CD4-positive, alpha-beta T cell treated with Interferon gamma for 1 hour (primary cell): ENCODE results near the gene AKT1.

Experiments
- DNase-seq: peaks from one replicate; pipeline ENCODE4 v3.0.0-alpha.2; 2020

Gene AKT1

DNA sequence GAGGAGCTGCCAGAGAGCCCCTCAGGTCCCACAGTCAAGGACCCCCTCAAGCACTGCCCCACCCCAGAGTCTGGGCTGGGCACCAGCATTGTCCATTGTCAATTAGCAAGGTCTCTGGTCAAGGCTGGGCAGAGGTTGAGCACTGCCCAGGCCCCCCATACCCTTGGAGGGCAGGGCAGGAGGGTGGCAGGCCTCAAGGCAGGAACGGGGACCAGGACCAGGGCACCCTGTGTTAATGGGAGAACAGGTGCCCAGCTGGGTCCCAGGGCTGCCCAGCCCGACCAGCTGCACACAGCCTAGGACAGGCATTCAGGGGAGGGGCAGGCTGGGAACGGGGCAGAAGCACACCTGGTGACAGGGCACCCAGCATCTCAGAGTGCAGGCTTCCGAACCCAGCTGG is 24.2 kb downstream of the AKT1 start:
- no peak for DNase-seq

DNA sequence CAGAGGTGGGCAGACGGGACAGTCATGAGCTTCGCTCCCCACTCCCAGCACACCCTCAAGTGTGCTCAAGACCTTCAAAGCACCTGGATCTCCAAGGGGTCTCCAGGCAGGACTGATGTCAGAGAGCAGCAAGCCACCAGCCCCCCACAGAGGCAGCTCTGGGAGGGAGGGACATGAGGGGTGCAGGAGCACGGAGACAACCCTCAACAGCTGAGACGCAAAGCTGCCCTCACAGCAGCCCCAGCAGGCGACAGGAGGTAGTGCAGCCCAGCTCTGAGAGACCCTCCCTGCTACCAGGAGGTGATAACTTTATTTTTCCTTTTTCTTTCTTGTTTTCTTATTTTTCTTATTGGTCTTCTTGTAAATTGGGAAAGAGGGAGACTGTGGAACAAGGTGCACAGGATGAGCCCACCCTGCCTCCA is 24.7 kb downstream of the AKT1 start:
- no peak for DNase-seq

DNA sequence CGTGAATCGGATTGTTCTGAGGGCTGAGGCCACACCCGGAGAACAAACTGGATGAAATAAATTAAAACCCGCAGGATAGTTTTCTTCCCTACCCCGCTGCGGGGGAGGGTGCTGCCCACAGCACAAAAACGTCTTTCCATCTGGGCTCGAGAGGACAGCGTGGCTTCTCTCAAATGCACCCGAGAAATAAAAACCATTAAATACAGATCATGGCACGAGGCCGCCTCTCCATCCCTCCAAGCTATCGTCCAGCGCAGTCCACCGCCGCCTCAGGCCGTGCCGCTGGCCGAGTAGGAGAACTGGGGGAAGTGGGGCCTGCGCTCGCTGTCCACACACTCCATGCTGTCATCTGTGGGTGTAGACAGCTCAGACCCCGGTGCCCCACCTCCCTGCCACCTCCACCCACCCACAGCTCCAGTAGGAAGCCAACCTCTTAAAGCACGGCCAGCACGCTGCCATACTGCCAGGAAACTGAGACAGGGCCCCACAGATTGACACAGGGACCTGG is 25.4 kb downstream of the AKT1 start:
- no peak for DNase-seq

DNA sequence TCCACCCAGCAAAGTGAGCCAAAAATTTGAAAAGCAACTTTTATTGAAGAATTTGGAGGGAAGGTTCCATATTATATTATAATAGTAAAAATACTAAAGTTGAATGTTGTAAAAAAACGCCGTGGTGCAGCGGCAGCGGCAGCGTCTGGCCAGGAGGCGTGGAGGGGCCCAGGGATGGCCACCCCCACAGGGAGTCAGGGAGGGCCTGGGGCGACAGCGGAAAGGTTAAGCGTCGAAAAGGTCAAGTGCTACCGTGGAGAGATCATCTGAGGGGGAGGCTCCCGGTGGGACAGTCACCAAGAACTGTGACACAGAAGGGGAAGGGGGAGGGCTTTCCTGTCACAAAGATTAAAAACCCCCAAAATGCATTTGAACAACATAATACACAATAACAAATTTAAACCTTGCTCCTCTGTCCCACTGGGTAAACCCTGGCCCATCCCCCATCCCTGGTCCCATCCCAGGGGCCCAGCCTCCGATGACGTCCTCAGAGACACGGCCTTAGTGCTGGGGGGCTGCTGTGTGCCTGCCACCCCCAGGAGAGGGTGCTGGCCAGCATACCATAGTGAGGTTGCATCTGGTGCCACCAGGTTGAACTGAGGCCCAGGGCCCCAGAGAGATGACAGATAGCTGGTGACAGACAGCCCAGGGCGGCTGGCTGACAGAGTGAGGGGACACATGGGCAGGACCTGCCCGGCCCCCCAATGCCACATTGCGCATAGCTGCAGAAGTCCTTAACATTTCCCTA is 26.1 kb downstream of the AKT1 start:
- no peak for DNase-seq

DNA sequence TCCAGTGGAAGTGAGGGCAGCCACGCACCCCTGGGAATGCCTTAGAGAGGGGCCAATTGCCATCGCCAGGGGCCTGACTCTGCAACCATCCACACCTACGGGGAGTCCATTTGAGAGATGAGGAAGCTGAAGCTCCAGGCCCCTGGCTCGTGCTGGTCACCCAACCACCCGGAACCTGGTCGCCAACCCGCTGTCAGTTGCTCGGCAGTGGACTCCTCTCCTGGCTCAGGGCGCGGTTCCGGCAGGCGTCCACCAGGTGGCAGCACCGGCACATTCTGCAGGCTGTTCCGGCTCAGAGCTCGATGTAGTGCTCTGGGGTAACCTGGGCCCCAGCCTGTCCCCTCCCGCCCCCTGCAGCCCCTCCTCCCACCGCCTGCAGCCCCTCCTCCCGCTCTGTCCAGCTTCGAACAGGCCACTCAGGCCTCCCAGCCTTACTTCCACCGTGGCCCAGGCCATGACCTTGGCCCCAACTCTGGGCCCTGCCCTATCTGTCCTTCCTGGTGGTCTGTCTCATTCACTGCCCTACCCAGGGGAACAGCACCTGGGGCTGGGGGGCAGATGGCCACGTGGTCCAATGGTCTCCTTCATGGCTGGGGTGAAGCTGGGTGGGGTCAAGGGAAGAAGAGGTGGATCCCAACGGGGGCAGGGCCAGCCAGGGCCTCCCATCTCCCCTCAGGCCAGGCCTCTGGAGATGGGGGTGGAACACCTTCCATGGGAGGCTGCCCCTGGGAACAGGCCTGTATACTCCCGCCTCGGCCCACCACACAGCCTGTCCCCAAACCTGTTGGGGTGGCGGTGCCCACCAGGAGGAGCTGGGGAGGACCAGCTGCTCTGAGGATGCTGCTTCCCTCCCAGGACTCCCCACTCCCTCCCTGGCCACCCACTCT is 26.9 kb downstream of the AKT1 start:
- peak; percentile 86 for DNase-seq

DNA sequence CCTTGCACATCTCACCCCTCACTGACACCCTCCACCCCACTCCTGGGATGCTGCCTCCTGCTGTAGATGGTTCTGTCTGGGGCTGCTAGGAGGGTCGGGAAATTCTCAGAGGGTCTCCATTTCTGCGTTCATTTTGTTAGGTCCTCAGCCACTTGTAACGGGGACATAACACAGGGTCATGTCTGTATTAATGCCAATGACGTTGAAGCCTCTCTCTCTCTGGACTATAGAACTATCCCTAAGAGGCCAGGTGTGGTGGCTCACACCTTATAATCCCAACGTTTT is 28.0 kb downstream of the AKT1 start:
- no peak for DNase-seq

DNA sequence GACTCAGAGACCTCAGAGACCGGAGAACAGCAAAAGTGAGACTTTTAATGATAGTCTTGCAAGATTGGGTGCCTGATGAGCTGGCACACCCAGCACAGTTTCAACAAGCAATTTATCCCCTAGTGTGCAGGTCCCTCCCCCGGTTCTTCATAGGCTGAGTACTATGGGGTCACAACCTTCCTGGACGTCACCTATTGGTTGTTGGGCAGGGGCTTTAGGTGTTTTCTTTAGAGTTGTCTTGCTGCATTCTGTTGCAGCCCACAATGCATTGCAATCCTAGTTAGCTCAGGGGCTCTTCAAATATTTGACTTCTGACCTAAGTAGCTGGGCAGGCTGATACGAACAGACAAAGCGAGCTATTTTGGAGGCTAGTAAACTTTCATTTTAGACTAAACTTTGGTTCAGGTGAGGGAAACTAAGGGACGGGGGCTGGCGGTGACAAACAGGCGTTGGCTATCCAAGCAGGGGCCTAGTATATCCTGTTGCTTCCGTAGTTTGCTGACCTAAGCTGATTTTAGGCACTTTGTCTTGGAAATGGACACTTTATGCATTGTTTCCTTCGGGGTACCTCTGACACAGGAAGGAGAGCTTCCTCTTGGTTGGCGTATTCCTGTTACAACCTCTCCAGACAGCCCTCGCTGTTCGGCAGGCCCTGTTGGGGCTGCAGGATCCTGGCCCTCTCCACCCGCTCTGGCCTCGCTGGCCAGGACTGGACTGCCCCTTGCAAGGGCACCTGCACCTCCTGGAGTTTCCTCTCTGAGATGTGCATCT is 28.5 kb downstream of the AKT1 start:
- no peak for DNase-seq

DNA sequence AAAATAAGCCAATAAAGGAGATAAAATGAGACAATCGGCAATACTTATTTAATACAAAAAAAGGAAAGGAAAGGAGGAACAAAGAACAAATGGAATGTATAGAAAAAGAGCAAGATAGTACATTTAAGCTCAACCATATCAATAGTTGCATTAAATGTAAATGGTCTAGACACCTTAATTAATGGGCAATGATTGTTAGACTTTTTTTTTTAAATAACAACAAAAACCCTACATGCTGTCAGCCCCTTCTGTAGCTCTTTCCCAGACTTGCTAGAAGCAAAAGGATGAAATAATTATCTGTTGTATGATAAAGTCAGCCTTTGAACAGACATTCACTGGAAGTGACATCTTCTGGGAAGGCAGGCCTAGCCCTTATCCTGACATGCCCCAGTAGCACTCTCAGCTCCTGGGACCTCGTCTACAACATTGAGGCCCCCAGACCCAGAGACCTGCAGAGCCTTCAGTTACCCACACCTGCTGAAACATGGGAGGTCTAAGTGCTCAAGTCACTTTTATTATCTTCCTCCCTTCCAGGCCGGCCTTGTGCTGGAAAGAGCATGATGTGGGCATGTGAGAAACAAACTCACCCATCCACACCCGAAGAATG is 29.2 kb downstream of the AKT1 start:
- DNase-seq: no peak

DNA sequence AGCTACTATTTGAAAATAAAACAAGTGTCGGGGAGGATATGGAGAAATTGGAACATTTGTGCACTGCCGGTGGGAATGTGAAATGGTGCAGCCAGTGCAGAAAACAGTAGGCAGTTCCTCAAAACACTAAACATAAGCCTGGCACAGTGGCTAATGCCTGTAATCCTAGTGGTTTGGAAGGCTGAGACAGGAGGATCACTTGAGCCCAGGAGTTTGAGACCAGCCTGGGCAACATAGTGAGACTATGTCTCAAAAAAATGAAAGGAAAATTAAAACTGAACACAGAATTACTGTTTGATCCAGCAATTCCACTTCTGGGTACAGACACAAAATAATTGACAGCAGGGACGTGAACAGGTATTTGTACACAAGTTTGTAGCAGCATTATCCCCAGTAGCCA is 30.0 kb downstream of the AKT1 start:
- no peak for DNase-seq

DNA sequence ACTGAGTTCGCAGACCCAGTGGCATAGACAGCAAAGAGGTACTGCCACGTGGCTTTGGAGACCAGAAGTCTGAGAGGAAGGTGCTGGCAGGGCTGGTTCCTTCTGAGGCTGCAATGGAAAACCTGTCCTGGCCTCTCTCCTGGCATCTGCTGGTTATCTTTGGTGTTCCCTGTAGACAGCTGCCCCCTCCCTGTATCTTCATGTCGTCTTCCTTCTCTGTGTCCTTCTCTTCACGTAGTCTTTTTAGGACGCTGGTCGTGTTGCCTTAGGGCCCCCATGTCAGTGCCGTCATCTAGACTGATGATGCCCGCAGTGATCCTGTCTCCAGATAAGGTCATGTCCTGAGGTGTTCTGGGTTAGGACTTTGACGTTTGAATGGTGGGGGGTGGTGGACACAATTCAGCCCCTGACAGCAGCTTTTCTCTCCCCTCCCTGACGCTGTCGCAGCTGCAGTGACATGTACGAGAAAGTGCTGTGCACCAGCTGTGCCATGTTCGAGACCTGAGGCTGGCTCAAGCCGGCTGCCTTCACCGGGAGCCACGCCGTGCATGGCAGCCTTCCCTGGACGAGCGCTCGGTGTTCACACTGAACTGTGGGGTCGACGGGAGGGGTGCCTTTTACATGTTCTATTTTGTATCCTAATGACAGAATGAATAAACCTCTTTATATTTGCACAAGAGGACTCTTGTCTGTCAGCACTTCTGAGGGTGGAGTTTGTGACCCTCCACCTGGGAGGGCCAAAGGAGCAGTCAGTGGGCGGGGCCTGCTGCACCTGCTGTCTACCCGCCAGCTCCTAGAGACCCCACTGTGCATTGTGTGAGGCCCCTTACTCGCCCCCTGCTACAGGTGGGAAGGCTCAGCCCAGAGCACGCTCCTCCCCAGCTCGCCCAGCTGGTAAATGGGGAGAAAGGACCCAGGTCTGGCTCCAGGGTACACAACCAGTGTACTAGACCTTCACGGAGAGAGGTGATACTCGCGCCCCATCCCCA is 36.3 kb downstream of the AKT1 start:
- no peak for DNase-seq

DNA sequence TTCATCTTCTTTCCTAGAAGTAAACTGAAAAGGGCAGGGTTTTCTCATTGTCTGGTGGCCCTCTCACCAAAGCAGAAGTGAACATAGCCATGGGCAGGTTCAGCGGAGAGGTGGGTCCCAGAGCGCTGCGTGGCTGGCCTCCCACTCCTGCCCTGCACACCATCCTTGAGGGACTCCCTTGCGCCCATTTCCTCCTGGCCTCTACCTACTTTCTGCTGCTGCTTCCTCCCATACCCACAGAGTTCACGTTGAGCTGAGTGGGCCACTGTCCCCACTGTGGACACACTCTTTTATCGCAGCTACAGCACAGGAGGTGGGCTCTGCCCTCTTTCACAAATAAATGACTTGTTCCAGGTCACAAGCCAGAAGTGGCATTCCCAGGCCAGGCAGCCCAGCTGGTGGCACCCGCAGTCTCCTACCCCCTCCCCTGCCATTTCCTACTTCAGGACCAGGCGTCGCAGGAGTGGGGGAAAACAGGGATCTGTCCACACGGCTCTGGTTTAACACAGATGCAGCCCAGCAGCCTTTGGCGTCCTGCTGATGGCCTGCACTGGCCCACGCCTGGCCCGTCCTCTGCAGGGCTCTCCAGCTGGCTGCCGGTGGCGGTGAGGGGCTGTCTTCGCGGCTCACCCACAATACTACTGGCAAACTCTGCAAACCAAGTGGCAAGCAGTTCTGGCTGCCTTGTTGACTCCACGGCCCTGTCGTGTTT is 37.7 kb downstream of the AKT1 start:
- no peak for DNase-seq

DNA sequence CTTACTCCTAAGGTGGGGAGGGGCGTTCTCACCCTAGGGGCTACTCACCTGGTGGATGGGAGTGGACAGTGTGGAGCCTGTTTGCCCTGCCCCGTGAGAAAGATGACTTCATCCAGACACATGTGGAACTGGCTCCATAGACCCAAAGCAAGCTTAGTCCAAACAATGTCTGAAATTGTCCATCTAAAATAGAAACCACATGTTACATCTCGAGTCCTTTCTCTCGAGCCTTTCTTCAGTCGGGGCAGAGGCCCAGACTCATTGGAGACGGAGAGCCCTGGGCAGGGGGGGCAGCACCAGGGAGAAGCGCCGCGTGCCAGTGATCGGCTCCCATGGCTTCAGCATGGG is 38.3 kb downstream of the AKT1 start:
- DNase-seq: no peak

DNA sequence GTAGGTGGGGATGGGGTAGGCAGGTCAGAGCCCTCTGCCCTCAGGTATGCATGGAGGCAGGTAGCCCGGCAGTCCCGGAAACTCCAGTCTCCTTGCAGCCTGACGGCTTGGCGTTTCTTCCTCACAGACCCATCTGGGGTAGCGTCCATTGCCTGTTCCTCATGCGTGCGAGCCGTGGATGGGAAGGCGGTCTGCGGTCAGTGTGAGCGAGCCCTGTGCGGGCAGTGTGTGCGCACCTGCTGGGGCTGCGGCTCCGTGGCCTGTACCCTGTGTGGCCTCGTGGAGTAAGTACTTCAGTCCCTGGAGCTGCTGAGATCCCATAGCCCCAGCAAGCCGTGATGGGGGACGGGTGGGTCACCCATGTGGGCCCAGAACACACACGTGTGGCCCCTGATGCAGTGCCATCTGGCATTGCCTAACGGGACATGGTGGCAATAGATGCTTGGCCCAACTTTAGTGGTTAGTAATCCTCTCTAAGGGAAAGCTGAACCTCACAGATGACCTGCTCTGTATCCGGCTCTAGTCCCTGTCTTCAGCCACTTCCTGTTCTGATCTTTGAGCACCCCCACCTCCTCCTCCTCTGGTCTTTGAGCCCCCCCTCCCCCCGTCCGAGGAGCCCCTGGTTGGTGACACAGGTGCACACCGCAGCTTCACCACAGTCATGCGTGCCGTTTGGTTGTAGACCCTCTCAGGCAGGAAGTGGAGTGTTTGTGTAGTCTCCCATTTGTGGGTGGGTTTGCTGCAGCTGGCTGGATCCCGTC is 38.9 kb downstream of the AKT1 start:
- DNase-seq: no peak

DNA sequence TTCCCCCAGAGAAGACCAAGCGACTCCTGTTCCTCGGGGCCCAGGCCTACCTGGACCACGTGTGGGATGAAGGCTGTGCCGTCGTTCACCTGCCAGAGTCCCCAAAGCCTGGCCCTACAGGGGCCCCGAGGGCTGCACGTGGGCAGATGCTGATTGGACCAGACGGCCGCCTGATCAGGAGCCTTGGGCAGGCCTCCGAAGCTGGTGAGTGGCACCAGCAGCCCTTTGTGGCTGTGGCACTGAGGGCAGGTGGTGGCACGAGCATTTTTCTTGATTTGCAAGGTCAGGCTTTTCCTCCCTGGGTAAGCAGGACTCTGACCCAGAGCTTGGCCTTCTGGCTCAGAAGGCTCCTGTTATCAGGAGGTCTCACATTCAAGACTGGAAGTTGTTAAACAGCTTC is 39.9 kb downstream of the AKT1 start:
- DNase-seq: no peak

DNA sequence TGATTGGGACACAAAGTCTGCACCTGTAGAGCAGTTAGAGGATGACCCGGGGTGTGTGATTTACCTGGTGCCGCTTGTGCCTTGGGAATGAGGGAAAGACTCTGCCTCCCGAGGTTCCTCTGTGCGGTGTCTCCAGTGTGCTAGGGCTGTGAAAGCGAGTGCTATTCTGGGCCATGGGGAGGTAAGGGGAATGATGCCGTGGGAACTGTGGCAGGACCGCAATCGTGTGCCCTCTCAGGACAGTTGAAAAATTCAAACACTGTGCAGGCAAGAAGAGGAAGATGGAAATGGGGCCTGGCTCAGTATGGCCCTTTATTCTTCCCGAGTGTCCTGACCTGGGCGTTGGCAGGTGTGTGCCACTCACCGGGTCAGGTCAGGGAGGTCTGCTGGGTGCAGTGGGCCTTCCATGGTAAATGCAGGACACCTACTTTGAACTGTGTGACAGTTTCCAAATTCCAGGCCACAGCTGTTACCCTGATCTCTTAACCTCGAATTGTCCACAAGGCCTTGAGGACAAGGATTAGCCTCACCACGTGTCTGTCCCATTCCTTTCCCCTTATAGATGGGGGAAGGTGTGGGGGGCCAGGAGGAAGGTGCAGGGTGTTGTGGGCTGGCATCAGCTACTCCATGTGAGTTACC is 41.2 kb downstream of the AKT1 start:
- no peak for DNase-seq

DNA sequence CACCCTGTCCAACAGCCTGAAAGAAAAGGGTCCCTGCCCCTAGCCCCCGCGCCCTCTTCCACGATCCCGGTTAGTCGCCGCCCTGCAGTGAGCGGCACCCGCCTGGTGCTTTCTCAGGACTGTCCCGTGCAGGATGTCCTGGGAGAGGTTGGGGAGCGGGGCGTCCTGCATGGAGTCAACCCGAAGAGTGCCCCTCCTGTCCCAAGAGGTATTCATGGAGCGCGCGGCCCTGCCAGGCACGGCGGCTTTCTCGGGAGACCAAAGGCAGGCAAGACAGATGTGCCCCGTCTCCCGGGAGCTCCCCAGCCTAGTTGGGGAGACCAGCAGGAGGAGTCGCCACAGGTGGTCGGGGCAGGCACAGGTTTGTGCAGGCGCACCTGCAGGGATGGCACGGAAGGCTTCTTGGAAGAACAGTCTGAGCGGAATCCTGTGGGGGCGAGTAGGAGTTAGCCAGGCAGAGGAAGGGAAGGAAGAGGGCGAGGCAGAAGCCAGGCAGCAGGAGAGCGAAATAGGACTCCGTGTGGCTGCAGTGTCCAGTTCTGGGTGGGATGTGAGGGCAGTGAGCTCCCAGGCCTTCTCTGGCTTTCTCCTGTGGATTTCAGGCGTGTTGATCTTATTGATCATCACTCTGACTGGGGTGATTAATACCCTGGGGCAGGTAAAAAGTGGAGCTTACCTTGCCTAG is 41.9 kb downstream of the AKT1 start:
- no peak for DNase-seq

DNA sequence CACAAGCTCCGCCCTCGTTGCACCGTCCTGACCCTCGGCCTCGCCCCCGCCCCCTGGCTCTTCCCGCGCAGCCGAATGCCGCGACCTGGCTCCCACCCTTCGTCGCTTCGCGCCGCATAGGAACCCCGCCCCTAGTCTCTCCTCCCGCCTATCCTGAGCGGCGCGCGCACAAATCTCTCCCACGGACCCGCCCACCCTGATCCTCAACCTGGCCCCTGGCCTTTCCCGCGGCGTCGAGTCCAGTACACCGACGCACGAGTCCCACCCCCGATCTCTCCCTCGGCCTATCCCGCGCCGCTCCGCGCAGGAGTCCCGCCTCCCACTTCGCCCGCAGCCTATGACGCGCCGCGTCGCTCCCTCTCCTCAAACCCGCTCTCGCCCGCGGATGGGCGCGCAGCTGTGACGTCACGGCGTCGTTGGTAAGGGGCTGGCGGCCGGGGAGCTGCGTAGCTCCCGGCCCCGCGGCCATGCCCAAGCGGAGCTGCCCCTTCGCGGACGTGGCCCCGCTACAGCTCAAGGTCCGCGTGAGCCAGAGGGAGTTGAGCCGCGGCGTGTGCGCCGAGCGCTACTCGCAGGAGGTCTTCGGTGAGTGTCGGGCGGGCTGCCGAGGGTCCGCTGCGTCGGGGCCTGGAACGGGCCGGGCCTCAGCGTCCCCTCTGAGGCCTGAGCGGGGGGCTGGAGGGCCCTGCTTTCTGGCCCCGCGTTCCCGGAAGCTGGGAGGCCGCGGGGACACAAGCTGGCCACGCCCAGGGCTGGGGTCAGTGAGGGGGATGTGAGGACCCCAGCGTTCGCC is 42.6 kb downstream of the AKT1 start, which contains the start of gene SIVA1:
SIVA1 (plus strand) TSS at position 413 of the 793 bp plus-strand sequence; CDS start at position 468, 55 bp downstream.
- DNase-seq: peak; percentile 99

DNA sequence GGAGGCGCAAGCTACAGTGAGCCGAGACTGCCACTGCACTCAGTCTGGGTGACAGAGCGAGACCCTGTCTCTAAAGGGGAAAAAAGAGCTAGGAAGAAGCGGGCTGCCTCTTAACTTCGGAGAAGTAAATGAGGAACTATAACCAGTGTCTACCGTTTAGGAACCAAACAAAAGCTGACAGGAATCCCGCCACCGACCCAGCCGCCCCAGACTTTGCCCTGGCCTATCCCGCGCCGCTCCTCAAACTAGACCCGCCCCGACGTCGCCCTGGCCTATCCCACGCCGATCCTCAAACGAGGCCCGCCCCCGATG is 43.2 kb downstream of the AKT1 start:
- DNase-seq: no peak
